Body of pancreas (tissue), 4 donors: ENCODE results near the gene MRPL17.

Experiments used
- POLR2A ChIP-seq, 3 donors: fragments of 450-650 bp; IDR thresholded peaks; one replicate each; pipeline ENCODE4 v1.6.1; 2016; ENCODE audit warnings: antibody characterized with exemption in 3 of 3, mild to moderate bottlenecking in 2 of 3
- TF ChIP-seq, protein P1 (sequence below), 7 experiments: fragments of 450-650 bp in 4 of 7; fragments of 200-600 bp in 3 of 7; sonication (generic) in 3 of 7; IDR thresholded peaks; one replicate each; pipeline ENCODE4 v1.5.1; 2016 to 2019; ENCODE audit warnings: antibody characterized with exemption in 7 of 7

DNA sequence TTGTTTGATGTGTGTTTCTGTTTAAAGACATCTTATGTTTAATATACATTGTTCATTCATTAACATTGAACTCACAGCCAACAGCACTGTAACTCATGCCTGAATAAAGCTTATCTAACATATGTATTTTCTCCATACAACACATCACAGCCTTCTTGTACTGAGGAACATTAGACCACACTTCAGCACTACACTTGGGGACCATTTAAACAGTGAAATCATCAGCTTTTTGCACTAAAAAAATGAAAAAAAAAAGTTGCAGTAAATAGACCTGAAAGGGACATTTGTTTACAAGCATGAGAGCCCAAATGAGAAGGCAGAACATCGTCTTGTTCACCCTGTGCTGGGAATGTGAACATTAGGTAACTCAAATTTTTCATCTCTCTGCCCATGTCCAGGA lies 48.6 kb downstream of the MRPL17 start:
- TF ChIP-seq, protein P1, sequence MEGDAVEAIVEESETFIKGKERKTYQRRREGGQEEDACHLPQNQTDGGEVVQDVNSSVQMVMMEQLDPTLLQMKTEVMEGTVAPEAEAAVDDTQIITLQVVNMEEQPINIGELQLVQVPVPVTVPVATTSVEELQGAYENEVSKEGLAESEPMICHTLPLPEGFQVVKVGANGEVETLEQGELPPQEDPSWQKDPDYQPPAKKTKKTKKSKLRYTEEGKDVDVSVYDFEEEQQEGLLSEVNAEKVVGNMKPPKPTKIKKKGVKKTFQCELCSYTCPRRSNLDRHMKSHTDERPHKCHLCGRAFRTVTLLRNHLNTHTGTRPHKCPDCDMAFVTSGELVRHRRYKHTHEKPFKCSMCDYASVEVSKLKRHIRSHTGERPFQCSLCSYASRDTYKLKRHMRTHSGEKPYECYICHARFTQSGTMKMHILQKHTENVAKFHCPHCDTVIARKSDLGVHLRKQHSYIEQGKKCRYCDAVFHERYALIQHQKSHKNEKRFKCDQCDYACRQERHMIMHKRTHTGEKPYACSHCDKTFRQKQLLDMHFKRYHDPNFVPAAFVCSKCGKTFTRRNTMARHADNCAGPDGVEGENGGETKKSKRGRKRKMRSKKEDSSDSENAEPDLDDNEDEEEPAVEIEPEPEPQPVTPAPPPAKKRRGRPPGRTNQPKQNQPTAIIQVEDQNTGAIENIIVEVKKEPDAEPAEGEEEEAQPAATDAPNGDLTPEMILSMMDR (IDR thresholded peaks at IDR 0.05), result no peak
- no peak for TF ChIP-seq POLR2A (IDR thresholded peaks at IDR 0.05)
